ENCODE data around the gene METTL16. TPM values are rescaled to one million over a fixed set of nuclear protein-coding genes. Genes with fewer than 3 reads are reported as not detected.

METTL16 gene
- total and polyA plus RNA-seq, 7 donors = 11.2 to 33.0 (median 23.5) TPM

DNA sequence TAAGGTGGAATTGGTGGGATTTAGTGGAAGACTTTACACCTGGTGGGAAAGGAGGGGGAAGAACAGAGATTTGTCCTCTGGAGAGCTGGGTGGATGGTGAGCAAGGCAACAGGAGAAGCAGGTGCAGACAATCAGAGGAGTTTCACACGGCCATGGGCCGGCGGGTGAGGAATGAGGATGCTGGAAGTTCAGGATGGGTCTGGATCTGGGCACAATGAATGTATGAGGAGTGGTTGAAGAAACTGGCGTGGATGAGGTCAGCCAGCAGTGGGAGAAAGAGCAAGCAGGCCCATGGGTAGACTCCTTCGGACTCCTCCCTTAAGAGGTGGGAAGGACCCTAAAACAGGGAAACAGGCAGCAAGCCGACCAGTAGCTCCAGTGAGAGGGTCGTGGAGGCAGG lies 100.7 kb downstream of the METTL16 start:
- H3K4me3 ChIP-seq = no peak overlapping the region

DNA sequence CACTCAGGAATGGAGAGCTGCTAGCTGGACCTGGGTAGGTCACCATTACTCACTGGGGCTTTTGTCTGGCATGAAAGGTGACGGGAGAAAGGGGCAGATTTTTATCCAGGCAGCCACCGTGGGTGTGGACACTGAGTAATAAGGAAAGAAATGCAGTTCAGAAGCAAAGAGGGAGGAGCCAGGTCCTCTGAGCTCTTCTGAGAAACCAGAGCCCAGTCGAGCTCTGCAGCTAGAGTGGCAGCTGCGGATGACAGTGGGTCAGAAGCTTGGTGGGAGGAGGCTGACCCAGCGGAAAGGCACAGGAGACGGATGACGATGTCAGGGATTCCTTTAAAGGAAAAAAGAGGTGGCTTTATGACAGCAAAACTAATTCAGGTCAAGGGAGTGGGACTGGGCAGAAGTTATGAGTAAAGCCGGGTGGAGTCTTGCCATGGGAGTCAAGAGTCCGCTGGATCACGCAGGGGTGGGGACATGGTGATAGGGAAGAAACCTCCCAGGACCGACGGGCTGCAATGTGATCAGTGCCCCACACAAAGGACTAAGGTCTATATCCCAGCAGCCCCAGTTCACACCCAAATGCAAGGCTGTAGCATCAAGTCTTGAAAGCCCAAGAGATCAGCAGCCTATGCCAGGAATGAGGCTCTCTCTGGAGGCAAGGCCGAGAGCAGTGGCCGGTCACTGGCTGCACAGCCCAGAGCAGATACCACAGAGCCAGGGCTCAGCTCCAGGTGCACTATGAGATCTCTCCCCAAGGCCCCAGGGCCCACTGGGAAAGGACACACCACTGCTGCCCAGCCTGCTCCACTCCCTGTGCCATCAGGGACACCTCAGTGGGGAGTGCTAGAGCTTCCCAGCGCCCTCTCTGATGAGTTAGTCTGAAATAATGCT lies 104.5 kb downstream of the METTL16 start:
- H3K27ac ChIP-seq = peak overlapping the region; percentile 86
- DNase-seq (peak; percentile 71 to 79), ATAC-seq (peak; percentile 75 to 83 (median 80))
- H3K27me3 ChIP-seq (ENCODE audit: insufficient read depth in 3 of 3, low read length in 2 of 3) = no peaks in the 10 kb centered on the region
- no peaks in the 10 kb centered on the region for H3K9me3 ChIP-seq
- peaks cover 49% of the 10 kb centered on the region for H3K4me1 ChIP-seq
- WGBS, 3 donors = 32 to 47% (median 32%) methylated on average over 15 of the region's 15 CpGs
- peak overlapping the region; percentile 5 for H3K4me3 ChIP-seq
- TF ChIP-seq, protein P1, sequence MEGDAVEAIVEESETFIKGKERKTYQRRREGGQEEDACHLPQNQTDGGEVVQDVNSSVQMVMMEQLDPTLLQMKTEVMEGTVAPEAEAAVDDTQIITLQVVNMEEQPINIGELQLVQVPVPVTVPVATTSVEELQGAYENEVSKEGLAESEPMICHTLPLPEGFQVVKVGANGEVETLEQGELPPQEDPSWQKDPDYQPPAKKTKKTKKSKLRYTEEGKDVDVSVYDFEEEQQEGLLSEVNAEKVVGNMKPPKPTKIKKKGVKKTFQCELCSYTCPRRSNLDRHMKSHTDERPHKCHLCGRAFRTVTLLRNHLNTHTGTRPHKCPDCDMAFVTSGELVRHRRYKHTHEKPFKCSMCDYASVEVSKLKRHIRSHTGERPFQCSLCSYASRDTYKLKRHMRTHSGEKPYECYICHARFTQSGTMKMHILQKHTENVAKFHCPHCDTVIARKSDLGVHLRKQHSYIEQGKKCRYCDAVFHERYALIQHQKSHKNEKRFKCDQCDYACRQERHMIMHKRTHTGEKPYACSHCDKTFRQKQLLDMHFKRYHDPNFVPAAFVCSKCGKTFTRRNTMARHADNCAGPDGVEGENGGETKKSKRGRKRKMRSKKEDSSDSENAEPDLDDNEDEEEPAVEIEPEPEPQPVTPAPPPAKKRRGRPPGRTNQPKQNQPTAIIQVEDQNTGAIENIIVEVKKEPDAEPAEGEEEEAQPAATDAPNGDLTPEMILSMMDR (IDR thresholded peaks at IDR 0.05) = no peak
- intact Hi-C loops (cut with DNase I) = no loop called here
- H3K36me3 ChIP-seq (ENCODE audit: insufficient read depth in 1 of 2, low read depth in 1 of 2) = no peaks in the 10 kb centered on the region

More for the DNA sequence above, 100.7 kb downstream of the METTL16 start:
- Histone ChIP-seq H3K4me1 (peaks cover 26% of the 10 kb centered on the region), H3K27ac (no peak overlapping the region), H3K27me3 (ENCODE audit: insufficient read depth in 3 of 3, low read length in 2 of 3) (no peaks in the 10 kb centered on the region), H3K9me3 (no peaks in the 10 kb centered on the region), H3K36me3 (ENCODE audit: insufficient read depth in 1 of 2, low read depth in 1 of 2) (peaks cover 0 to 9% of the 10 kb centered on the region in 2 donors)
- ATAC-seq (no peak), DNase-seq (no peak)
- WGBS, 3 donors = 86 to 92% (median 92%) methylated on average over 7 of the region's 7 CpGs
- intact Hi-C loops (cut with DNase I) = loop anchor here in 1 of 2 donors (10.0 kb wide), 1 partner anchor 46 kb away; no protein-coding TSS in a partner anchor
- TF ChIP-seq, protein P1 (IDR thresholded peaks at IDR 0.05) = no peak

DNA sequence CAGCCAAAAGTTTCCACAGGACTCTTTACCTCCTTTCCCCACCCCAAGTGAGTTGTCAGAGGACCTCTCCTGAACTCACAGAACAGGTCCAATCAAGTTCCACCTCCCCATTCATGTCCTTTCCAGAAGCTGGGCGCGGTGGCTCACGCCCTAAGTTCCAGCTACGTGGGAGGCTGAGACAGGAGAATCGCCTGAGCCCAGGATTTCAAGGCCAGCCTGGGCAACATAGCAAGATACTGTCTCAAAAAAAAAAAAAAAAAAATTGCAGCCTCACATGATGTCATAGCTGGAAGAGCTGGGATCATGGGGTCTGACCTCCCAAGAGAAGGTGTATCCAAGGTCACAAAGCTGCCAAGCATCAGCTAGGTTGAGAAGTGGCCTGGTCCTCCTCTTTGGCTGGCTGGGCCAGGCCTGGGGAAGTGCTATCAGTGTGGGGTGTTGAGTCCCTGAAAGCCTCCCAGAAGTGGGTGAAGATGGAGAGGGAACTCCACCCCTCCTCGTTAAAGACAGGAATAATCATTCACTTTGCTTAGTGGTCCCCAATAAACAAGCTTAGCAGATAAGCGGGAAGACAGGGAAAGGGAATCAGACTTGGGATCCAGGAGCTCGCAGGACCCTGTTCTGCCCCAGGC lies 105.3 kb downstream of the METTL16 start:
- peak overlapping the region; percentile 5 for H3K4me3 ChIP-seq
- TF ChIP-seq, protein P1 (IDR thresholded peaks at IDR 0.05) = no peak
- no peaks in the 10 kb centered on the region for H3K36me3 ChIP-seq (ENCODE audit: insufficient read depth in 1 of 2, low read depth in 1 of 2)
- WGBS, 3 donors = 74 to 82% (median 75%) methylated on average over 8 of the region's 8 CpGs
- no peaks in the 10 kb centered on the region for H3K27me3 ChIP-seq (ENCODE audit: insufficient read depth in 3 of 3, low read length in 2 of 3)
- no peaks in the 10 kb centered on the region for H3K9me3 ChIP-seq
- H3K4me1 ChIP-seq = peaks cover 49% of the 10 kb centered on the region
- H3K27ac ChIP-seq = peak overlapping the region; percentile 86
- ATAC-seq (no peak), DNase-seq (no peak)
- intact Hi-C loops (cut with DNase I) = no loop called here

DNA sequence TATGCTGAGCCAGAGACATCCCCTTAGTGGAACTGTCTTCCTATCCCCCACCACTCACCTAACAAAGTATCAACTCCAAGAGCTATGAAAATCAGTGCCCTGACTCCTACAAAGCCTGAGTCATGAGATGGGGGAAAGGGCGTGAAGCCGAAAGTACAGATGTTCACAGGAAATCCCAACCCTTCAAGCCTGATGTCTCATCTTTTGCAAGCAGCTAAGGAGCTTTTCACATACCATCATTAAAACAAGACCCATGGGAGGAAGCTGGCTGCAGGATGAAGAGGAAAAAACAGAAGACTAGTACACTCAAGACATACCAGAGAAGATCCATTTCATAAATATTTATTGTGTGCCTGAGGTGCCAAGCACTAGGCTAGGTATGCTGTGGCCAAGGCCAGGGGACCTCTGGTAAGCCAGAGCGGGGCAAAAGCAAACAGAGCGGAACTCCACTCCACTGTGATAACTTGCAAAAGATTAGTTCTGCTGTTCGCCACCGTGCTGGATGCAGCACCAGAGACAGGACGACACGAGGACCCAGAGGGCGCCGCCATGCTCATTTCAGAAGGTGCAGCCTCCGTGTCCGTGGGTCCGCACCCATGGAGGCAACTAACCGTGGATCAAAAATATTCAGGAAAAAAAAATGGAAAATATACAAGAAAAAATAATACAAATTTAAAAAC lies 106.3 kb downstream of the METTL16 start:
- 80 to 86% (median 82%) methylated on average over 14 of the region's 14 CpGs for WGBS, 3 donors
- H3K4me3 ChIP-seq = no peak overlapping the region
- no peaks in the 10 kb centered on the region for H3K36me3 ChIP-seq (ENCODE audit: insufficient read depth in 1 of 2, low read depth in 1 of 2)
- intact Hi-C loops (cut with DNase I) = no loop called here
- DNase-seq (no peak), ATAC-seq (no peak)
- H3K27me3 ChIP-seq (ENCODE audit: insufficient read depth in 3 of 3, low read length in 2 of 3) = no peaks in the 10 kb centered on the region
- H3K9me3 ChIP-seq = no peaks in the 10 kb centered on the region
- peaks cover 49% of the 10 kb centered on the region for H3K4me1 ChIP-seq
- TF ChIP-seq, protein P1 (IDR thresholded peaks at IDR 0.05) = no peak
- peak overlapping the region; percentile 86 for H3K27ac ChIP-seq

Data from psoas muscle (tissue), 8 donors.